GM12878 (cell line): ENCODE data around the gene PLA2G5. TPM values are rescaled to one million over a fixed set of nuclear protein-coding genes. Genes with fewer than 3 reads are reported as not detected.

Experiments
- ATAC-seq: fragments of 200-7000 bp; cut with Tn5 transposase; 3 replicates; pipeline ENCODE4 v1.9.1; 2020; ENCODE audit warnings: mild to moderate bottlenecking, moderate library complexity
- BruUV-seq: library from RNA; stranded (reverse); fragments of 400-500 nt; replicated peaks from 2 replicates; lab custom pipeline; 2021; lab: Mats Ljungman, UMichigan
- CTCF ChIA-PET: fragments of 300-600 bp; sonication (Branson Sonifier 250); formaldehyde crosslinking; extraction: SDS; loops from one replicate; lab custom pipeline; 2021; ENCODE audit warnings: inconsistent platforms; lab: Yijun Ruan, JAX
- POLR2A ChIA-PET: fragments of 350-600 bp; formaldehyde crosslinking; extraction: SDS; loops from one replicate; lab custom pipeline; 2021; ENCODE audit warnings: inconsistent platforms; lab: Charles Lee
- RAD21 ChIA-PET: fragments of 300-600 bp; sonication (Branson Sonifier 250); formaldehyde crosslinking; loops from one replicate; lab custom pipeline; 2023; ENCODE audit warnings: antibody characterized with exemption; ENCODE audit not compliant: unreplicated experiment; lab: Charles Lee
- SMC1A ChIA-PET: fragments of 300-600 bp; sonication (Branson Sonifier 250); formaldehyde crosslinking; loops from one replicate; lab custom pipeline; 2023; ENCODE audit not compliant: unreplicated experiment, uncharacterized antibody; lab: Charles Lee
- DNase-seq: peaks from one replicate; pipeline ENCODE4 v3.0.0-alpha.2; 2011; ENCODE audit warnings: low read depth, low spot score
- FAIRE-seq: peaks from 3 replicates; lab custom pipeline; 2011; peaks lifted over from hg19 to GRCh38; lab: Jason Lieb, UNC
- H2AFZ ChIP-seq: 2 replicates; pipeline ENCODE4 v1.6.0; 2011; ENCODE audit warnings: low read depth, low read length, control low read depth; ENCODE audit not compliant: control insufficient read depth
- H3K27ac ChIP-seq: 2 replicates; pipeline ENCODE4 v1.5.1; 2011; ENCODE audit warnings: control low read depth; ENCODE audit not compliant: control insufficient read depth, insufficient read depth
- H3K27me3 ChIP-seq, 2 experiments: replicated peaks in 1 of 2; 2 replicates each; pipeline versions ENCODE4 v1.6.0 to v1.6.1; 2011; ENCODE audit warnings: low read length in 1 of 2; ENCODE audit not compliant: control insufficient read depth in 2 of 2, insufficient read depth in 2 of 2
- H3K36me3 ChIP-seq, 2 experiments: 2 replicates each; pipeline ENCODE4 v1.5.1; 2011; ENCODE audit warnings: low read length in 1 of 2; ENCODE audit not compliant: control insufficient read depth in 2 of 2, insufficient read depth in 2 of 2
- H3K4me1 ChIP-seq: 2 replicates; pipeline ENCODE4 v1.6.1; 2011; ENCODE audit warnings: mild to moderate bottlenecking, low read length, moderate library complexity, mixed read lengths; ENCODE audit not compliant: control insufficient read depth, insufficient read depth
- H3K4me2 ChIP-seq: 2 replicates; pipeline ENCODE4 v1.6.0; 2011; ENCODE audit warnings: control low read depth; ENCODE audit not compliant: control insufficient read depth, insufficient read depth
- H3K4me3 ChIP-seq: fragments of 200-600 bp; sonication (generic); 2 replicates; pipeline ENCODE4 v1.5.1; 2016
- H3K79me2 ChIP-seq: 2 replicates; pipeline ENCODE4 v1.6.0; 2011; ENCODE audit warnings: low read length; ENCODE audit not compliant: control insufficient read depth, insufficient read depth
- H3K9ac ChIP-seq: 2 replicates; pipeline ENCODE4 v1.8.0; 2011; ENCODE audit warnings: low read length, control low read depth, mixed read lengths; ENCODE audit not compliant: control insufficient read depth, insufficient read depth
- H3K9me3 ChIP-seq: replicated peaks from 3 replicates; pipeline ENCODE4 v1.5.1; 2011; ENCODE audit warnings: mild to moderate bottlenecking, low read length; ENCODE audit not compliant: control insufficient read depth, insufficient read depth
- H4K20me1 ChIP-seq: 2 replicates; pipeline ENCODE4 v1.6.0; 2011; ENCODE audit not compliant: control insufficient read depth, insufficient read depth
- CEBPZ ChIP-seq: fragments of 150-350 bp; IDR thresholded peaks from 2 replicates; pipeline ENCODE4 v1.6.1; 2016; ENCODE audit warnings: low read depth, low read length
- GABPA ChIP-seq: IDR thresholded peaks from 2 replicates; pipeline ENCODE4 v1.6.1; 2014; ENCODE audit warnings: antibody characterized with exemption, low read depth, mild to moderate bottlenecking, inconsistent platforms
- SMAD1 ChIP-seq: fragments of 450-650 bp; IDR thresholded peaks from 2 replicates; pipeline ENCODE4 v1.6.1; 2018; ENCODE audit warnings: mild to moderate bottlenecking, low read depth; ENCODE audit not compliant: partially characterized antibody
- STAT3 ChIP-seq: IDR thresholded peaks from 2 replicates; pipeline ENCODE4 v1.6.1; 2011; ENCODE audit warnings: low read depth, low read length, improper control_type of control experiment
- WGBS: methylation state at CpG from one replicate; pipeline ENCODE4 v1.1.6; 2016; ENCODE audit warnings: low lambda C conversion rate; ENCODE audit not compliant: insufficient replicate concordance, insufficient coverage; ENCODE audit errors: missing lambda C conversion rate; 5-methylcytosine and 5-hydroxymethylcytosine counted together
- in situ Hi-C: fragments of 300-500 bp; cut with MboI; formaldehyde crosslinking; loops from 9 replicates; pipeline ENCODE4 v1.14.3; 2018; ENCODE audit warnings: mixed read lengths
- intact Hi-C: fragments of 100-400 bp; cut with micrococcal nuclease; formaldehyde crosslinking; loops from one replicate; pipeline ENCODE4 v1.14.2; 2022; ENCODE audit not compliant: unreplicated experiment
- polyA plus RNA-seq, 11 experiments: library from polyadenylated mRNA; depleted of rRNA in 4 of 11; unstranded in 6 of 11; stranded (reverse) in 5 of 11; fragments of >200 nt; fragmentation: Nextera tagmentation in 4 of 11; fragmentation: Illumina TruSeq in 1 of 11; extraction: Ambion mirVana in 4 of 11; extraction: Trizol in 1 of 11; gene quantifications; 1 replicate in 1 of 11; 2 replicates in 10 of 11; pipeline versions ENCODE4 v1.2.1 to v1.2.3, GENCODE V29; 2011 to 2016; ENCODE audit warnings: inconsistent platforms in 2 of 11, missing spikeins in 2 of 11, low read depth in 1 of 11
- total RNA-seq, 4 experiments: library from RNA; depleted of rRNA in 3 of 4; stranded (reverse); fragments of >200 nt in 3 of 4; fragmentation: Illumina TruSeq in 1 of 4; extraction: Trizol in 1 of 4; gene quantifications; 2 replicates each; pipeline versions ENCODE4 v1.2.1 to v1.2.3, GENCODE V29; 2013 to 2021

The PLA2G5 gene
- total and polyA plus RNA-seq, 10 of the 15 experiments (the other 5 are each of a cell fraction or from before 2014, with no cell fraction given): 0.10 to 0.19 (median 0.17) TPM; not detected in 7

- in situ Hi-C loops: no loop called here
- no peak for FAIRE-seq
- no peak for TF ChIP-seq GABPA
Measured at GRCh38 chr1:20134995-20135394, 65.0 kb downstream of the PLA2G5 start.

GRCh38 chr1:20136249-20136648 is 66.3 kb downstream of the PLA2G5 start:
- FAIRE-seq (no peak), ATAC-seq (no peak), DNase-seq (no peak)
- Histone ChIP-seq H4K20me1 (no peaks in the 10 kb centered on the region), H3K36me3 (no peaks in the 10 kb centered on the region), H3K9me3 (no peaks in the 10 kb centered on the region), H2AFZ (no peak overlapping the region), H3K4me1 (no peaks in the 10 kb centered on the region), H3K9ac (no peak overlapping the region), H3K79me2 (no peaks in the 10 kb centered on the region), H3K4me2 (no peak overlapping the region), H3K4me3 (no peak overlapping the region), H3K27me3 (no peaks in the 10 kb centered on the region), H3K27ac (no peak overlapping the region)
- ChIA-PET SMC1A (interaction anchor here (2.0 kb wide), 1 partner anchor 10 kb away, joined by 5 read pairs; no protein-coding TSS in a partner anchor), RAD21 (no interaction called here), POLR2A (no interaction called here), CTCF (interaction anchor here (0.7 kb wide), 1 partner anchor 23 kb away, joined by 3 read pairs; no protein-coding TSS in a partner anchor)
- intact Hi-C loops (no loop called here), in situ Hi-C loops (no loop called here)
- WGBS: 93% methylated on average over 3 of the region's 3 CpGs
- no peak for TF ChIP-seq SMAD1
- no peak for TF ChIP-seq CEBPZ
- no peak for TF ChIP-seq STAT3
- no TSS peak for BruUV-seq

More at GRCh38 chr1:20134995-20135394, 65.0 kb downstream of the PLA2G5 start:
- no peak overlapping the region for H2AFZ ChIP-seq
- no peaks in the 10 kb centered on the region for H3K4me1 ChIP-seq
- H3K9ac ChIP-seq: no peak overlapping the region
- no peaks in the 10 kb centered on the region; the same call in 2 of the 3 replicates for H3K9me3 ChIP-seq
- ChIA-PET SMC1A (interaction anchor here (2.0 kb wide), 1 partner anchor 9 kb away, joined by 5 read pairs; no protein-coding TSS in a partner anchor), POLR2A (no interaction called here), CTCF (no interaction called here), RAD21 (no interaction called here)
- H3K27me3 ChIP-seq: no peaks in the 10 kb centered on the region
- no peaks in the 10 kb centered on the region for H4K20me1 ChIP-seq
- ATAC-seq (no peak), DNase-seq (no peak)
- 74% methylated on average over 3 of the region's 3 CpGs for WGBS
- H3K27ac ChIP-seq: no peak overlapping the region
- H3K79me2 ChIP-seq: no peaks in the 10 kb centered on the region
- BruUV-seq: no TSS peak
- no peaks in the 10 kb centered on the region for H3K36me3 ChIP-seq
- H3K4me3 ChIP-seq: no peak overlapping the region
- intact Hi-C loops: no loop called here
- no peak overlapping the region for H3K4me2 ChIP-seq
